ENCODE results near the gene TFDP1.

The TFDP1 gene

DNA sequence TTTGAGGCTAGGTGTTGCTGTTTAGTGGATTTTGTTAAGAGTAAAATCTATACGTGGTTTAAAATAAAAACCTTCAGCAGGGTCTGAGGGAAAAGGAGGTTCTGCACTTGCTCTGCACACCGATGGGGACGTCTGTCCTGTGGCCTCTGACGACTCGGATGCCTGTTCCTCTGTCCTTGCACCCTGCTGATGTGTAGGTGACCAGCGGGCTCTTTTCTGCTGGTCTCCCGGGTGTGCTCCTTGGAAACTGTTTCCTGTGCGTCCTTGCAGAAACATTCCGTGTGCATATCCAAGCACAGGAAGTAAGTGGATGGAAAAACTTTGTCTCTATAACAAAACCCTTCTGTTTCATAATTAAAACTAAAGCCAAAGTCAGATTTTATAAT, 69.6 kb downstream of the TFDP1 start:
- no peak overlapping the region for H3K27ac ChIP-seq (replicated peaks)
- no peak overlapping the region for H3K4me3 ChIP-seq (replicated peaks; ENCODE audit: insufficient read depth, low read length)
- no peaks in the 10 kb centered on the region for H3K27me3 ChIP-seq (ENCODE audit: insufficient read depth, poor library complexity, severe bottlenecking)
- DNase-seq (ENCODE audit: low read depth in 1 of 2, low spot score in 1 of 2), result no peak
- TF ChIP-seq, protein P1, sequence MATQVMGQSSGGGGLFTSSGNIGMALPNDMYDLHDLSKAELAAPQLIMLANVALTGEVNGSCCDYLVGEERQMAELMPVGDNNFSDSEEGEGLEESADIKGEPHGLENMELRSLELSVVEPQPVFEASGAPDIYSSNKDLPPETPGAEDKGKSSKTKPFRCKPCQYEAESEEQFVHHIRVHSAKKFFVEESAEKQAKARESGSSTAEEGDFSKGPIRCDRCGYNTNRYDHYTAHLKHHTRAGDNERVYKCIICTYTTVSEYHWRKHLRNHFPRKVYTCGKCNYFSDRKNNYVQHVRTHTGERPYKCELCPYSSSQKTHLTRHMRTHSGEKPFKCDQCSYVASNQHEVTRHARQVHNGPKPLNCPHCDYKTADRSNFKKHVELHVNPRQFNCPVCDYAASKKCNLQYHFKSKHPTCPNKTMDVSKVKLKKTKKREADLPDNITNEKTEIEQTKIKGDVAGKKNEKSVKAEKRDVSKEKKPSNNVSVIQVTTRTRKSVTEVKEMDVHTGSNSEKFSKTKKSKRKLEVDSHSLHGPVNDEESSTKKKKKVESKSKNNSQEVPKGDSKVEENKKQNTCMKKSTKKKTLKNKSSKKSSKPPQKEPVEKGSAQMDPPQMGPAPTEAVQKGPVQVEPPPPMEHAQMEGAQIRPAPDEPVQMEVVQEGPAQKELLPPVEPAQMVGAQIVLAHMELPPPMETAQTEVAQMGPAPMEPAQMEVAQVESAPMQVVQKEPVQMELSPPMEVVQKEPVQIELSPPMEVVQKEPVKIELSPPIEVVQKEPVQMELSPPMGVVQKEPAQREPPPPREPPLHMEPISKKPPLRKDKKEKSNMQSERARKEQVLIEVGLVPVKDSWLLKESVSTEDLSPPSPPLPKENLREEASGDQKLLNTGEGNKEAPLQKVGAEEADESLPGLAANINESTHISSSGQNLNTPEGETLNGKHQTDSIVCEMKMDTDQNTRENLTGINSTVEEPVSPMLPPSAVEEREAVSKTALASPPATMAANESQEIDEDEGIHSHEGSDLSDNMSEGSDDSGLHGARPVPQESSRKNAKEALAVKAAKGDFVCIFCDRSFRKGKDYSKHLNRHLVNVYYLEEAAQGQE (IDR thresholded peaks at IDR 0.05; ENCODE audit: insufficient replicate concordance, low read depth), result no peak
- no peak for TF ChIP-seq GABPA (IDR thresholded peaks at IDR 0.05; ENCODE audit: low read depth)
- no peak for TF ChIP-seq SPI1 (IDR thresholded peaks at IDR 0.05; ENCODE audit: borderline replicate concordance, low read depth)
- no peak for TF ChIP-seq POLR2AphosphoS5 (IDR thresholded peaks at IDR 0.05; ENCODE audit: low read depth)
- TF ChIP-seq, protein P2, sequence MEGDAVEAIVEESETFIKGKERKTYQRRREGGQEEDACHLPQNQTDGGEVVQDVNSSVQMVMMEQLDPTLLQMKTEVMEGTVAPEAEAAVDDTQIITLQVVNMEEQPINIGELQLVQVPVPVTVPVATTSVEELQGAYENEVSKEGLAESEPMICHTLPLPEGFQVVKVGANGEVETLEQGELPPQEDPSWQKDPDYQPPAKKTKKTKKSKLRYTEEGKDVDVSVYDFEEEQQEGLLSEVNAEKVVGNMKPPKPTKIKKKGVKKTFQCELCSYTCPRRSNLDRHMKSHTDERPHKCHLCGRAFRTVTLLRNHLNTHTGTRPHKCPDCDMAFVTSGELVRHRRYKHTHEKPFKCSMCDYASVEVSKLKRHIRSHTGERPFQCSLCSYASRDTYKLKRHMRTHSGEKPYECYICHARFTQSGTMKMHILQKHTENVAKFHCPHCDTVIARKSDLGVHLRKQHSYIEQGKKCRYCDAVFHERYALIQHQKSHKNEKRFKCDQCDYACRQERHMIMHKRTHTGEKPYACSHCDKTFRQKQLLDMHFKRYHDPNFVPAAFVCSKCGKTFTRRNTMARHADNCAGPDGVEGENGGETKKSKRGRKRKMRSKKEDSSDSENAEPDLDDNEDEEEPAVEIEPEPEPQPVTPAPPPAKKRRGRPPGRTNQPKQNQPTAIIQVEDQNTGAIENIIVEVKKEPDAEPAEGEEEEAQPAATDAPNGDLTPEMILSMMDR (IDR thresholded peaks at IDR 0.05; ENCODE audit: insufficient read depth, low read length), result no peak

DNA sequence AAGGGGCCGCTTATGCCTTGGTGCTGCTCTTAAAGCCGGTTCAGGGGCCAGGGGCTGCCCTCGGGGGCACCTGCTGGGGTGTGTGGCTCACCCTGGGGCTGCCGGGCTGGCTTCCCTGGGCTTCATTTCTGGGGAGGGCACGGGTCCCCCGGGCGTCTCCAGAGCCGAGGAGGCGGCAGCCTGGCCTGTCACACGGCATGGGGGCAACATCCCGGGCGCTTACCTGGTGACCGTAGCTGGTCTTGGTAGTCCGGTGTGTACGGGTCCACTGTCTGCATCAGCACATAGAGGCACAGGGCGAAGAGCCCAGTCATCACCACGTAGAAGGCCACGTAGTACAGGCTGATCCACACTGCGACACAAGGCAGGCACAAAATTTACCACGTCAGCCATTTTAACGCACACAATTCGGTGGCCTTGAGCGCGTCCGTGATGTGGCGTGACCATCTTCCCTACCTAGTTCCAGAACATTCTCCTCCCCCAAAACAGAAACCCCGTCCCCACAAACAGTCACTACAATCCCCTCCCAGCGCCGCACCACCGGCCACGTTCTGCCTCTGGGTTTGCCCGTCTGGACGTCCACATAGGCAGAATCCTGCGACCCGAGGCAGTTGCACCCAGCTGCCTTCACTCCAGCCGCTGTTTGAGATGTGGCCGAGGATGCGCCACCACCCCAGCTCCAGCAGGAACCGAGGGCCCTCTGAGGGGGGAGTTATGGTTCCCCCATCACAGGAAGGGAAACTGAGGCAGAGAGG, 70.2 kb downstream of the TFDP1 start:
- H3K27ac ChIP-seq (replicated peaks), result no peak overlapping the region
- H3K4me3 ChIP-seq (replicated peaks; ENCODE audit: insufficient read depth, low read length), result no peak overlapping the region
- no peaks in the 10 kb centered on the region for H3K27me3 ChIP-seq (ENCODE audit: insufficient read depth, poor library complexity, severe bottlenecking)
- DNase-seq (ENCODE audit: low read depth in 1 of 2, low spot score in 1 of 2), result no peak
- TF ChIP-seq POLR2AphosphoS5 (IDR thresholded peaks at IDR 0.05; ENCODE audit: low read depth) (no peak), SPI1 (IDR thresholded peaks at IDR 0.05; ENCODE audit: borderline replicate concordance, low read depth) (no peak), GABPA (IDR thresholded peaks at IDR 0.05; ENCODE audit: low read depth) (no peak)
- TF ChIP-seq, protein P1 (IDR thresholded peaks at IDR 0.05; ENCODE audit: insufficient replicate concordance, low read depth), result no peak
- TF ChIP-seq, protein P2 (IDR thresholded peaks at IDR 0.05; ENCODE audit: insufficient read depth, low read length), result no peak

DNA sequence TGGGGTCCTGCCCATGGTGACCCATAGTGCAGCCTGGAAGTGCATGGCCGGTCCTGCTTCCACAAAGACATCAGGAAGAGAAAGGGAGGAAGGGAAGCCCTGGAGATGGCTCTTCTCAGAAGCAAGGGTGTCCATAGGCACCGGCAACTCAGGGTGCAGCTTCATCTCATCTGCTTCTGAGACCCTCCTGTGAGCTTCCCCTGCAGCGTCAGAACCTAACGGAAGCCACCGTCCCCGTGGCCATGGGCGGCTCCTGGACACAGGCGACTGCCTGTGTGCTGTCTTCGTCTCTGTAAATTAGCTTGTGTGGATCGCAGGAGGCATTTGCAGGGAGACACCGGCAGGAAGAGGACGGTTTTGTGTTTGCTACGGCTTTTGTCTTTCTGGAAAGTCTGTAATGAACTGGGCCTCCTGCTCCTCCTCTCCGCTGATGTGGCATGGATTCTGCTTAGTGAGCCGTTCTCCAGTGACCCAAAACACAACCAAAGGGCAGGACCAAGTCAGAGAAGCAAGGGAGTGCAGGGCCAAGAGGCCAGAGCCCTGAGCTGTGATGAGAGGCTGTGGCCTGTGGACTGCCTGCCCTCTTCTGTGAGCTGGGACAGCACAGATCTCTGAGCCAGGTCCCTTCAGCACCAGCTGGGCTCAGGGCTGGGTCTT, 70.9 kb downstream of the TFDP1 start:
- Histone ChIP-seq H3K27me3 (ENCODE audit: insufficient read depth, poor library complexity, severe bottlenecking) (no peaks in the 10 kb centered on the region), H3K27ac (replicated peaks) (no peak overlapping the region), H3K4me3 (replicated peaks; ENCODE audit: insufficient read depth, low read length) (no peak overlapping the region)
- TF ChIP-seq, protein P2 (IDR thresholded peaks at IDR 0.05; ENCODE audit: insufficient read depth, low read length), result no peak
- TF ChIP-seq SPI1 (IDR thresholded peaks at IDR 0.05; ENCODE audit: borderline replicate concordance, low read depth), result no peak
- no peak for TF ChIP-seq POLR2AphosphoS5 (IDR thresholded peaks at IDR 0.05; ENCODE audit: low read depth)
- TF ChIP-seq GABPA (IDR thresholded peaks at IDR 0.05; ENCODE audit: low read depth), result no peak
- TF ChIP-seq, protein P1 (IDR thresholded peaks at IDR 0.05; ENCODE audit: insufficient replicate concordance, low read depth), result no peak
- no peak for DNase-seq (ENCODE audit: low read depth in 1 of 2, low spot score in 1 of 2)

Data from HL-60 (cell line).